ENCODE data around the gene PRPH2. TPM values are rescaled to one million over a fixed set of nuclear protein-coding genes. Genes with fewer than 3 reads are reported as not detected.

PRPH2 gene
- not detected in 2 replicates for total RNA-seq (2021)
- Bru-seq, nascent RNA = not detected
- BruChase-seq, experiment 1, labeled RNA remaining after a 2-hour chase = not detected
- percentile 6 among the genes with signal in this experiment for BruChase-seq, experiment 2, labeled RNA remaining after a 6-hour chase
- long read RNA-seq, partial matches to known transcripts = 0 of 1 reads
- long read RNA-seq, other reads (novel, unspliced or antisense) = 1 of 1 reads

- Histone ChIP-seq H3K4me1 (replicated peaks; ENCODE audit: insufficient read depth) (0 out of 2 replicates have a peak, but pooled peaks cover 6% of the 10 kb centered on the region), H3K4me2 (no peak within 1 kb of the TSS), H3K79me2 (ENCODE audit: low read depth) (no peaks in the 10 kb centered on the region), H2AFZ (no peak within 1 kb of the TSS), H3K9me3 (ENCODE audit: insufficient read depth, low read depth) (no peaks in the 10 kb centered on the region), H3K36me3 (ENCODE audit: low read depth) (no peaks in the 10 kb centered on the region), H4K20me1 (ENCODE audit: insufficient read depth) (no peaks in the 10 kb centered on the region), H3K27me3 (ENCODE audit: insufficient read depth, low read depth) (no peaks in the 10 kb centered on the region), H3K4me3 (no peak within 1 kb of the TSS), H3K9me2 (ENCODE audit: insufficient read depth) (no peaks in the 10 kb centered on the region), H3K27ac (no peak within 1 kb of the TSS), H3F3A (ENCODE audit: insufficient read depth, low read depth) (0 out of 2 replicates have a peak, but pooled peaks cover 3% of the 10 kb centered on the region)
- POLR2A ChIA-PET (ENCODE audit: unreplicated experiment) = no interaction called here
- intact Hi-C loops (cut with micrococcal nuclease; ENCODE audit: unreplicated experiment) = loop anchor here (10.0 kb wide), 1 partner anchor 938 kb away; the partner anchor contains the start of genes PRICKLE4 and TOMM6
- TF ChIP-seq CTCF (conservative IDR thresholded peaks at IDR 0.05) (no peak), EZH2 (IDR thresholded peaks at IDR 0.05; ENCODE audit: low read depth) (no peak)
- BruUV-seq (replicated peaks) = no TSS peak
- CTCF ChIA-PET = no interaction called here
- DNase-seq = no peak
Observed at GRCh38 chr6:42722497-42722896, at the start of gene PRPH2. Gene PRPH2 (minus strand): TSS chr6:42722597. CDS start chr6:42722334, 263 bp downstream.

GRCh38 chr6:42771741-42772100, 49.3 kb upstream of the PRPH2 start:
- TF ChIP-seq EZH2 (IDR thresholded peaks at IDR 0.05; ENCODE audit: low read depth) = no peak
- TF ChIP-seq CTCF (conservative IDR thresholded peaks at IDR 0.05) = no peak
- Histone ChIP-seq H3K27ac (no peak overlapping the region), H3K9me3 (ENCODE audit: insufficient read depth, low read depth) (no peaks in the 10 kb centered on the region; the same call in 1 of the 2 replicates), H3F3A (ENCODE audit: insufficient read depth, low read depth) (peaks cover 7% of the 10 kb centered on the region), H3K36me3 (ENCODE audit: low read depth) (no peaks in the 10 kb centered on the region), H3K9me2 (ENCODE audit: insufficient read depth) (no peaks in the 10 kb centered on the region), H4K20me1 (ENCODE audit: insufficient read depth) (no peaks in the 10 kb centered on the region), H3K4me1 (replicated peaks; ENCODE audit: insufficient read depth) (0 out of 2 replicates have a peak, but pooled peaks cover under 1% of the 10 kb centered on the region), H2AFZ (no peak overlapping the region), H3K4me2 (no peak overlapping the region), H3K79me2 (ENCODE audit: low read depth) (no peaks in the 10 kb centered on the region), H3K4me3 (no peak overlapping the region), H3K27me3 (ENCODE audit: insufficient read depth, low read depth) (no peaks in the 10 kb centered on the region)
- CTCF ChIA-PET = no interaction called here
- BruUV-seq (replicated peaks) = no TSS peak
- DNase-seq = no peak
- intact Hi-C loops (cut with micrococcal nuclease; ENCODE audit: unreplicated experiment) = no loop called here
- POLR2A ChIA-PET (ENCODE audit: unreplicated experiment) = no interaction called here

- Histone ChIP-seq H3K27ac (no peak overlapping the region), H4K20me1 (ENCODE audit: insufficient read depth) (no peaks in the 10 kb centered on the region), H3K4me3 (no peak overlapping the region), H2AFZ (no peak overlapping the region), H3F3A (ENCODE audit: insufficient read depth, low read depth) (peaks cover 25% of the 10 kb centered on the region), H3K4me1 (replicated peaks; ENCODE audit: insufficient read depth) (peaks cover 19% of the 10 kb centered on the region), H3K79me2 (ENCODE audit: low read depth) (no peaks in the 10 kb centered on the region), H3K9me2 (ENCODE audit: insufficient read depth) (no peaks in the 10 kb centered on the region), H3K27me3 (ENCODE audit: insufficient read depth, low read depth) (no peaks in the 10 kb centered on the region), H3K36me3 (ENCODE audit: low read depth) (no peaks in the 10 kb centered on the region), H3K4me2 (no peak overlapping the region), H3K9me3 (ENCODE audit: insufficient read depth, low read depth) (no peaks in the 10 kb centered on the region; the same call in 1 of the 2 replicates)
- intact Hi-C loops (cut with micrococcal nuclease; ENCODE audit: unreplicated experiment) = no loop called here
- no TSS peak for BruUV-seq (replicated peaks)
- CTCF ChIA-PET = no interaction called here
- POLR2A ChIA-PET (ENCODE audit: unreplicated experiment) = no interaction called here
- no peak for TF ChIP-seq CTCF (conservative IDR thresholded peaks at IDR 0.05)
- no peak for TF ChIP-seq EZH2 (IDR thresholded peaks at IDR 0.05; ENCODE audit: low read depth)
- no peak for DNase-seq
Observed at GRCh38 chr6:42769836-42770235, 47.4 kb upstream of the PRPH2 start.

Measured in PC-9 (cell line).